Astrocyte (in vitro differentiated cells and primary cell): Measurements from ENCODE around the gene C10orf90. TPM values are rescaled to one million over a fixed set of nuclear protein-coding genes. Genes with fewer than 3 reads are reported as not detected.

ENCODE experiments used
- DNase-seq: peaks from one replicate; pipeline ENCODE4 v3.0.0-alpha.2; 2010; ENCODE audit warnings: low read depth
- FAIRE-seq: peaks from 2 replicates; lab custom pipeline; 2011; peaks lifted over from hg19 to GRCh38; lab: Jason Lieb, UNC
- H2AFZ ChIP-seq: 2 replicates; pipeline ENCODE4 v1.6.0; 2012; ENCODE audit warnings: low read depth, low read length, inconsistent platforms
- H3K27ac ChIP-seq: 2 replicates; pipeline ENCODE4 v1.5.1; 2011; ENCODE audit warnings: low read depth, low read length, inconsistent platforms
- H3K27me3 ChIP-seq: 2 replicates; pipeline ENCODE4 v1.6.0; 2011; ENCODE audit warnings: low read length, inconsistent platforms; ENCODE audit not compliant: insufficient read depth
- H3K36me3 ChIP-seq: 2 replicates; pipeline ENCODE4 v1.5.1; 2011; ENCODE audit warnings: low read length, inconsistent platforms; ENCODE audit not compliant: insufficient read depth
- H3K4me1 ChIP-seq: 2 replicates; pipeline ENCODE4 v1.5.1; 2011; ENCODE audit warnings: low read length, inconsistent platforms; ENCODE audit not compliant: insufficient read depth
- H3K4me2 ChIP-seq: 2 replicates; pipeline ENCODE4 v1.6.0; 2012; ENCODE audit warnings: low read length, inconsistent platforms
- H3K4me3 ChIP-seq: 2 replicates; pipeline ENCODE4 v1.5.1; 2011; ENCODE audit warnings: low read depth, mild to moderate bottlenecking, low read length, inconsistent platforms; ENCODE audit not compliant: insufficient read depth
- H3K79me2 ChIP-seq: 2 replicates; pipeline ENCODE4 v1.6.0; 2012; ENCODE audit warnings: mild to moderate bottlenecking, low read length, inconsistent platforms; ENCODE audit not compliant: insufficient read depth
- H3K9ac ChIP-seq: 2 replicates; pipeline ENCODE4 v1.6.0; 2012; ENCODE audit warnings: mild to moderate bottlenecking, low read length, inconsistent platforms
- H3K9me3 ChIP-seq: 2 replicates; pipeline ENCODE4 v1.5.1; 2012; ENCODE audit warnings: low read depth, mild to moderate bottlenecking, low read length, inconsistent platforms; ENCODE audit not compliant: insufficient read depth
- H4K20me1 ChIP-seq: 2 replicates; pipeline ENCODE4 v1.6.0; 2012; ENCODE audit warnings: low read length, inconsistent platforms; ENCODE audit not compliant: insufficient read depth
- H3K27ac Mint-ChIP-seq: one replicate; pipeline ENCODE4 v1.8.0; 2021; ENCODE audit warnings: mild to moderate bottlenecking, mixed read lengths; ENCODE audit not compliant: unreplicated experiment
- H3K27me3 Mint-ChIP-seq: one replicate; pipeline ENCODE4 v1.8.0; 2021; ENCODE audit warnings: low read depth, mixed read lengths; ENCODE audit not compliant: unreplicated experiment
- H3K36me3 Mint-ChIP-seq: one replicate; pipeline ENCODE4 v1.8.0; 2021; ENCODE audit warnings: low read depth, mixed read lengths; ENCODE audit not compliant: unreplicated experiment
- H3K4me1 Mint-ChIP-seq: one replicate; pipeline ENCODE4 v1.8.0; 2021; ENCODE audit warnings: low read depth, mixed read lengths; ENCODE audit not compliant: unreplicated experiment
- H3K4me3 Mint-ChIP-seq: one replicate; pipeline ENCODE4 v1.8.0; 2021; ENCODE audit warnings: mild to moderate bottlenecking, moderate library complexity, mixed read lengths; ENCODE audit not compliant: unreplicated experiment
- H3K9me3 Mint-ChIP-seq: one replicate; pipeline ENCODE4 v1.8.0; 2021; ENCODE audit warnings: mild to moderate bottlenecking, mixed read lengths; ENCODE audit not compliant: unreplicated experiment
- CTCF ChIP-seq: IDR thresholded peaks from 2 replicates; pipeline ENCODE4 v1.5.1; 2011; ENCODE audit warnings: low read depth, mild to moderate bottlenecking, inconsistent platforms, low read length, moderate library complexity; ENCODE audit not compliant: insufficient read depth
- EZH2 ChIP-seq: IDR thresholded peaks from 2 replicates; pipeline ENCODE4 v1.6.1; 2012; ENCODE audit warnings: mild to moderate bottlenecking, low read length, inconsistent platforms; ENCODE audit not compliant: insufficient read depth
- total RNA-seq: library from RNA; stranded (reverse); gene quantifications from 2 replicates; pipeline ENCODE4 v1.2.1, GENCODE V29; 2021

C10orf90 gene
- total RNA-seq, 1 donor from 2014 or later: not detected

- H3K4me3 ChIP-seq: no peak overlapping the region
- Mint-ChIP-seq H3K4me1 (peaks cover 20% of the 10 kb centered on the region), H3K36me3 (no peaks in the 10 kb centered on the region), H3K27me3 (peaks cover 20% of the 10 kb centered on the region), H3K27ac (no peak overlapping the region), H3K4me3 (no peak overlapping the region), H3K9me3 (no peaks in the 10 kb centered on the region)
- H3K9ac ChIP-seq: no peak overlapping the region
- peaks cover 38% of the 10 kb centered on the region for H3K27me3 ChIP-seq
- no peaks in the 10 kb centered on the region for H3K9me3 ChIP-seq
- TF ChIP-seq EZH2: no peak
- no peak for TF ChIP-seq CTCF
- H2AFZ ChIP-seq: no peak overlapping the region
- H3K79me2 ChIP-seq: no peaks in the 10 kb centered on the region
- H3K27ac ChIP-seq: no peak overlapping the region
- FAIRE-seq (no peak), DNase-seq (no peak)
- peaks cover 13% of the 10 kb centered on the region for H3K4me1 ChIP-seq
- H3K36me3 ChIP-seq: no peaks in the 10 kb centered on the region
- no peak overlapping the region for H3K4me2 ChIP-seq
- no peaks in the 10 kb centered on the region for H4K20me1 ChIP-seq
Observed at GRCh38 chr10:126468467-126468866, 202.0 kb downstream of the C10orf90 start.

- no peak for TF ChIP-seq EZH2
- TF ChIP-seq CTCF: no peak
- Histone ChIP-seq H3K9me3 (no peaks in the 10 kb centered on the region), H3K4me2 (no peak overlapping the region), H3K4me1 (peaks cover 13% of the 10 kb centered on the region), H3K27ac (no peak overlapping the region), H3K4me3 (no peak overlapping the region), H4K20me1 (no peaks in the 10 kb centered on the region), H3K9ac (no peak overlapping the region), H2AFZ (no peak overlapping the region), H3K79me2 (no peaks in the 10 kb centered on the region), H3K36me3 (no peaks in the 10 kb centered on the region), H3K27me3 (peaks cover 23% of the 10 kb centered on the region)
- DNase-seq (no peak), FAIRE-seq (no peak)
- Mint-ChIP-seq H3K36me3 (no peaks in the 10 kb centered on the region), H3K9me3 (peaks cover 3% of the 10 kb centered on the region), H3K27me3 (peaks cover 35% of the 10 kb centered on the region), H3K4me3 (no peak overlapping the region), H3K27ac (no peak overlapping the region), H3K4me1 (peaks cover 17% of the 10 kb centered on the region)
Observed at GRCh38 chr10:126465771-126466170, 204.7 kb downstream of the C10orf90 start.

GRCh38 chr10:126463286-126463685 lies 207.2 kb downstream of the C10orf90 start:
- no peak overlapping the region for H3K27ac Mint-ChIP-seq
- no peaks in the 10 kb centered on the region for H3K79me2 ChIP-seq
- peaks cover 3% of the 10 kb centered on the region for H3K9me3 Mint-ChIP-seq
- TF ChIP-seq EZH2 (no peak), CTCF (no peak)
- no peaks in the 10 kb centered on the region for H3K36me3 Mint-ChIP-seq
- H3K4me1 ChIP-seq: peaks cover 20% of the 10 kb centered on the region
- no peaks in the 10 kb centered on the region for H3K36me3 ChIP-seq
- no peaks in the 10 kb centered on the region for H3K9me3 ChIP-seq
- H3K4me3 Mint-ChIP-seq: no peak overlapping the region
- no peak overlapping the region for H3K9ac ChIP-seq
- H3K27ac ChIP-seq: no peak overlapping the region
- FAIRE-seq (no peak), DNase-seq (no peak)
- H3K4me2 ChIP-seq: no peak overlapping the region
- H2AFZ ChIP-seq: no peak overlapping the region
- no peaks in the 10 kb centered on the region for H4K20me1 ChIP-seq
- peaks cover 4% of the 10 kb centered on the region for H3K4me1 Mint-ChIP-seq
- peaks cover 8% of the 10 kb centered on the region for H3K27me3 ChIP-seq
- no peak overlapping the region for H3K4me3 ChIP-seq
- peaks cover 32% of the 10 kb centered on the region for H3K27me3 Mint-ChIP-seq
